HG03066 (cell line): ENCODE results near the gene WDR6.

Experiments used
- ATAC-seq: cut with Tn5 transposase; IDR thresholded peaks from one replicate; pipeline ENCODE4 v1.9.1; 2021; ENCODE audit warnings: low read depth; ENCODE audit not compliant: unreplicated experiment

WDR6 gene

GRCh38 chr3:49026536-49026935, 19.3 kb downstream of the WDR6 start:
- ATAC-seq, result no peak

DNA sequence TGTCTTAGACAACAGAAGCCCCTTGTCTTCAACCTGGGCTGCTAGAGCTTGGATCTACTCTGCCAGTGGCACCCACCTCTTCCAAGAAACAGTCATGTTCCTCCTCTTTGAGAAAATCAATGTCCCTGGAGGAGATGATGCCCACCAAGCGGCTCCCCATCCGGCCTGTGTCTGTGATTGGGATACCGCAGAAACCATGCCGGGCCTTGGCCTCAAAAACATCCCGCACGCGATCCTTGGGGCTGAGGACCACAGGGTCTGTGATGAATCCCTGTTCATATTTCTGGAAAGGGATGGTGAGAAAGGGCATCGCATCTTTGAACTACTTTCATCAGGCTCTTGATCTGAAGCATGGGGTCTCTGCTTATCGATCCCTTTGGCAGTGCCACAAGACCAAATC, 20.4 kb downstream of the WDR6 start:
- no peak for ATAC-seq

GRCh38 chr3:49028298-49028672, 21.1 kb downstream of the WDR6 start:
- no peak for ATAC-seq

DNA sequence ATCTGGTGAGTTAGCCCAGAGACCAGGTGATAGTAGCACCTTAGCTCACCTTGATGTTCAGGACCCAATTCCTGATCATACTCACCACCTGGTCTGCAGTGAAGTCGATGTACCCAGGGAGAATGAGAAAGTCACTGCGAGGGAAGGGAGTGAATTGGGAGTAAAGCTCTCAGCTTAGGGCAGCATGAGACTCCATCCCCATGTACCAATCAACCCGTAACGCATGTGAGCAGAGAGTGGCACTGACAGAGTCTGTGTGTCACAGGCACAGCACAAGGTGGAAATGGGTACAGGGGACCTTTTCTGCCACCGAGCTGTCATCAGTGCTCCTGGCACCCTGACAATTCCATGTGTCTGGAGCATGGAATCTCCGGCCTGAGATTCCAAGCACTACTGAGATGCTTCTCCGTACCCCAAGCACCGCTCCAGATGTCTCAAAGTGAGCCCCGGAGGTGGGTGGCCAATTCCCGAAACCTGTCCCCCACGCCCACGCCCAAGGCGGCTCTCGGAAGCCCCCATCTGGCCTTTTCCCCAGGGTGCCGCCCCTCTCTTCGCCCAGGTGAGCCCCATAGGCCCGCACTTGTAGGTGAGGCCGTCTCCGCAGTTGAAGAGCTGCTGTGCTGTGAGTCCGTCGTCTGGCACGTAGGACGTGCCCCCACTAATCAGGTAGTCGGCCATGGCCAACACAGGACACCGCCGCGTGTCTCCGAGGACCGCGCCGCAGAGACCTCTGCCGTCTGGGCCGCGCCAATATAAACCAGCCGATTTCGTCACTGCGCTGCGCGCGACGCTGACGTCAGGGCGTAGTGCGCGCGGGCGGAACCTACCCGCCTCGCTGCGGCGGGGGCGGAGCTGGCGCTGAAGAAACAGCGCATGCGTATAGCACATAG, 21.7 kb downstream of the WDR6 start, which contains the start of gene IMPDH2:
TSS of gene IMPDH2 (minus strand) at position 726 of the 890 bp plus-strand sequence. CDS start at position 678, 48 bp downstream.
- peak; percentile 87 for ATAC-seq

DNA sequence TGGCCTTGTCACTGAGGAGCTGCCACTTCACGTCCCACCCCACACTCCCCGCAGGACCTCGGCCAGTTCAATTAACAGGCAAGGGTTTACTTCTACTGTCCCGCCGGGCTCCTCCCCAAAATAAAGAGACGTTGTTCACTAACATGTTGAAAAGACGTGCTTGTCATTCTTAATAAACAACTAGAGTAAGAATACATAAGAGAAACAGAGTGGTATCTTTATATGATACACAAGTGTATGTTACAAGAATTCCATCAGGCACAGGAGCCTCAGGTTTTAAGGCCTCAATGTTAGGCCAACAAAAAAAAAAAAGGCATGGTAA, 22.3 kb downstream of the WDR6 start:
- ATAC-seq, result no peak

DNA sequence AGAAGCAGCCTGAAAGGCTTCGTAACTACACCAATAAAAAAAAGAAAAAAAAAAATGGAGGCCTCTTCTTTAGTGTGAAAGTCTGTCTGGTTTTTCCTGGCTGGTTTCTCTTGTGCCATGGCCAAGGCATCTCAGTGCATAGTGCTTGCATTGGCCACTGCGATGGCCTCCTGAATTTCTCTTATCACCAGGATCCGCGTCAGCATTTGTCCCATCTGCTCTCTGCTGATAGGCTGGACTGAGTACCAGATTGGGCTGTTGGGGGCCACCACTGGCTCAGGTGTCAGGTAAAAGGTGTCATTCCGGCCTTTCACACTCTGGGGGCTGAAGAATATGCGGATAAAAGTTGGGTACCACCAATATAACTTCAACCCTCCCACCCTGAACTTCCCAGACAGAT, 23.1 kb downstream of the WDR6 start:
- no peak for ATAC-seq

DNA sequence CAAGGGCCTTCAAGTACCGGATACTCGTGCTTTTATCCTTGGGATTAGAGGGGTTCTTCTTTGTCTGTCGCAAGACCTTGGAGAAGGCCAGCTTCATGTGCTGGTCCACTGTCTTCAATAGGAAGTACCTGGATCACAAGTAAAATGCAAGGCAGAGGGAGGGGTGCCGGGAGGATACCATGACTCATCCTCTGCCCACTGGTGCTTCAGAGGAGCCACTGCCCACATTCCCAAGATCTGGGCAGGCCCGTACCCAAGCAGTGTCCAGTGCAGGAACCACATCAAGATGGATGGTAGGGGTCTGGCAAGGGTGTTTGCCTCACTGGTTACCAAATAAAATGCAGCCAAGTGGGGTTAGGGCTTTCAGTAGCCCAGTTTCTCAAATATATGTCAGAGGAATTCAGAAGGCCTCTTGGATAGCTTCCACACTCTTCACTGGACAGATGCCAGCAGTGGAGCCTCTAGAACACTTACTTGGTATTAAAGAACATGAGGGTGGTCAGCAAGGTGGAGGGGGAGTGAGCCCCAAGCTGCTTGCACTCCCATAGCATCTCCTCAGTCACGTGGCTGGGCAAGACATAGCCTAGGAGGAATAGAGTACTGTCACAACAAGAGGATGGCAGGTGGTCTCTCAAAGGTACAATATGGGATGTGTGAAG, 25.6 kb downstream of the WDR6 start:
- no peak for ATAC-seq

- ATAC-seq, result no peak
These were observed 27.5 kb downstream of the WDR6 start for GRCh38 chr3:49034650-49035049.

DNA sequence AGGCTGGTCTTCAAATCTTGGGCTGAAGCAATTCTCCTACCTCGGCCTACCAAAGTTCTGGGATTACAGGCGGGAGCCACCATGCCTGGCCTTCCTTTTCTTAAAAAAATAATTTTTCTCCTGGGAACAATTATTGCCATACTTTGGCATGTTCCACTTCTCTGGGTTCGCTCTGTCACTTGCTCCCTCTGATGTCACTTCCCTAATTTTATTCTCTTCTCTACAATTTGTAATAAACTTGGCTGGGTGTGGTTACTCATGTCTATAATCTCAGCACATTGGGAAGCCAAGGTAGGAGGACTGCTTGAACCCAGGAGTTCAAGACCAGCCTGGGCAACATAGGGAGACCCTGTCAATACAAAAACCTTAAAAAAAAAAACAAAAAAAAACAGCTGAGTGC, 28.1 kb downstream of the WDR6 start:
- ATAC-seq, result no peak

DNA sequence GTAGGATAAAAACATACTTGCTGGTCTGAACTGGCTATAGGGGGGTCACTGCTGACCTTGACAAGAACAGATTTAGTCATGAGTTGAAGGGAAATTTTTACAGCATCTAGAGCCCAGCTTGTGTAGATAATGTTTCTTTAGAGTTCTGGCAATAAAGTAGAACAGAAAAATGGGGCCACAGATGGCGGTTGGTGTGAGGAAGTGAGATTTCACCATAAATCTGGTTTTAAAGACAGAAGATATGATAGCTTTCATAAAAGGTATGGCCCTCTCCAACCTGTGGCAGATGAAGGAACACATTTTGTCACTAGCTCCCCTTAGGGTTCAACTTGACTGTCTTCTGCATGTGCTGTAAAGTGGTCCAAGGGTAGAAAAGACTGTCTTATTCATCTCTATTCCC, 46.4 kb downstream of the WDR6 start:
- no peak for ATAC-seq

DNA sequence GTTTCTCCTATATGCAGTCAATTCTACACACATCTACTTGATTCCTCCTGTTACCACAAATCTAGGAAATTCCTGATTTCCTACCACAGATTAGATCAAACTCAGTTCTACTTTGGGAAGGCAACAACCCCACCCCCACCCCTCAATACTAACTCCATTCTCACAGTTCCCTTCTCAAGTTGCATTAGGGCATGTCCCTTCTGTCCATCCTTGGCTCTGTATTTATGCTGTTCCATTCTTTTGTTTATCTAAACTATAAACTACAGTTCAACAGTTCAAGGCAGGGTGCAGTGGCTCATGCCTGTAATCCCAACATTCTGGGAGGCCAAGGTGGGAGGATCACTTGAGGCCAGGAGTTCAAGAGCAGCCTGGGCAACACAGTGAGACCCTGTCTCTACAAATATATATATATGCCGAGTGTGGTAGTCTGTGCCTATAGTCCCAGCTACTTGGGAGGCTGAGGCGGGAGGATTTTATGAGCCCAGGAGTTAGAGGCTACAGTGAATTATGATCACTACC, 47.2 kb downstream of the WDR6 start:
- ATAC-seq, result no peak

- no peak for ATAC-seq
These were observed 50.1 kb downstream of the WDR6 start for GRCh38 chr3:49057268-49057667.

DNA sequence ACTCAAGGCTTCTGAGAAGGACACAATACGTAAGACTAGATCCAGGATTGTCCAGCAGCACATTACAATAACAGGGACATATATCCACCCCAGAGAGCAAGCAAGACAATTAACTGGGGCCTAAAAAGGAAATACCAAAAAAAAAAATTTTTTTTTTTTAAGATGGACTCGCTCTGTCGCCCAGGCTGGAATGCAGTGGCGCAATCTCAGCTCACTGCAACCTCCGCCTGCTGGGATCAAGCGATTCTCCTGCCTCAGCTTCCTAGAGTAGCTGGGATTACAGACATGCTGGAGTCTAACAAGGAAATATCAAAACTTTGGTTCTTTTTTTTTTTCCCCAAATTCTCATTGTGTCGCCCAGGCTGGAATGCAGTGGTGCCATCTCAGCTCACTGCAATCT, 50.8 kb downstream of the WDR6 start:
- ATAC-seq, result no peak
